Natural killer cell (primary cell): ENCODE results near the gene ANK3. TPM values are rescaled to one million over a fixed set of nuclear protein-coding genes. Genes with fewer than 3 reads are reported as not detected.

Source experiments
- ATAC-seq, 3 donors: fragments of 150-1000 bp in 2 of 3; fragments of 200-7000 bp in 1 of 3; cut with Tn5 transposase; 1 replicate in 1 of 3; 2 replicates in 2 of 3; pipeline ENCODE4 v1.10.0; 2021; ENCODE audit warnings: mild to moderate bottlenecking in 2 of 3, moderate library complexity in 2 of 3
- DNase-seq, 2 donors: peaks; one replicate each; pipeline versions ENCODE4 v3.0.0 to v3.0.0-alpha.2; 2013 to 2021; ENCODE audit warnings: mixed read lengths in 1 of 2
- H3K27ac ChIP-seq: one replicate; pipeline ENCODE4 v1.5.1; 2013; ENCODE audit warnings: mild to moderate bottlenecking, low read length
- H3K27me3 ChIP-seq: one replicate; pipeline ENCODE4 v1.6.1; 2013; ENCODE audit warnings: low read length; ENCODE audit not compliant: control insufficient read depth, insufficient read depth
- H3K36me3 ChIP-seq: one replicate; pipeline ENCODE4 v1.6.1; 2013; ENCODE audit warnings: low read length; ENCODE audit not compliant: control insufficient read depth, insufficient read depth
- H3K4me1 ChIP-seq: one replicate; pipeline ENCODE4 v1.6.1; 2013; ENCODE audit warnings: low read length; ENCODE audit not compliant: control insufficient read depth, insufficient read depth
- H3K4me3 ChIP-seq: one replicate; pipeline ENCODE4 v1.5.1; 2013; ENCODE audit warnings: low read length
- H3K9me3 ChIP-seq: one replicate; pipeline ENCODE4 v1.6.1; 2013; ENCODE audit warnings: low read length; ENCODE audit not compliant: control insufficient read depth, insufficient read depth
- H3K27ac Mint-ChIP-seq, 2 donors: one replicate each; pipeline ENCODE4 v1.8.0; 2022; ENCODE audit warnings: mild to moderate bottlenecking in 2 of 2, mixed read lengths in 2 of 2, moderate library complexity in 1 of 2
- H3K27me3 Mint-ChIP-seq, 2 donors: one replicate each; pipeline ENCODE4 v1.8.0; 2022; ENCODE audit warnings: low read depth in 2 of 2, mixed read lengths in 2 of 2
- H3K36me3 Mint-ChIP-seq: one replicate; pipeline ENCODE4 v1.8.0; 2022; ENCODE audit warnings: mixed read lengths
- H3K4me1 Mint-ChIP-seq, 2 donors: one replicate each; pipeline ENCODE4 v1.8.0; 2022; ENCODE audit warnings: mixed read lengths in 2 of 2
- H3K4me3 Mint-ChIP-seq: one replicate; pipeline ENCODE4 v1.8.0; 2022; ENCODE audit warnings: mild to moderate bottlenecking, moderate library complexity, mixed read lengths
- H3K9me3 Mint-ChIP-seq, 2 donors: one replicate each; pipeline ENCODE4 v1.8.0; 2022; ENCODE audit warnings: mixed read lengths in 2 of 2
- CTCF ChIP-seq: fragments of 200-600 bp; IDR thresholded peaks from one replicate; pipeline ENCODE4 v1.8.0; 2022; ENCODE audit warnings: antibody characterized with exemption
- WGBS: methylation state at CpG from one replicate; pipeline ENCODE4 v1.1.7; 2013; ENCODE audit warnings: missing lambda C conversion rate; ENCODE audit not compliant: insufficient coverage; 5-methylcytosine and 5-hydroxymethylcytosine counted together
- intact Hi-C: fragments of 100-400 bp; cut with micrococcal nuclease; formaldehyde crosslinking; loops from one replicate; pipeline ENCODE4 v1.14.2; 2022
- total RNA-seq, 4 donors: library from RNA; stranded (reverse); fragments of 120-200 nt in 1 of 4; gene quantifications; one replicate each; pipeline versions ENCODE4 v1.2.3 to v1.2.4, GENCODE V29; 2013 to 2022

The ANK3 gene
- total RNA-seq, 3 donors from 2014 or later (not counting 1 experiment from before 2014, with no cell fraction given), result 4.4 to 12.9 (median 11.4) TPM

- intact Hi-C loops, result no loop called here
- no peaks in the 10 kb centered on the region for H3K27me3 Mint-ChIP-seq
- WGBS, result 91% methylated on average over 11 of the region's 12 CpGs
- ATAC-seq (no peak), DNase-seq (no peak)
- no peaks in the 10 kb centered on the region for H3K36me3 Mint-ChIP-seq
- Histone ChIP-seq H3K27ac (no peak overlapping the region), H3K36me3 (no peaks in the 10 kb centered on the region), H3K27me3 (no peaks in the 10 kb centered on the region), H3K4me1 (no peaks in the 10 kb centered on the region), H3K4me3 (no peak overlapping the region), H3K9me3 (no peaks in the 10 kb centered on the region)
- H3K4me1 Mint-ChIP-seq, result no peaks in the 10 kb centered on the region
- H3K27ac Mint-ChIP-seq, result no peak overlapping the region
- no peak overlapping the region for H3K4me3 Mint-ChIP-seq
- no peak for TF ChIP-seq CTCF
- no peaks in the 10 kb centered on the region for H3K9me3 Mint-ChIP-seq
Observed at GRCh38 chr10:60414877-60415585, 25.4 kb upstream of the ANK3 start.

GRCh38 chr10:60414111-60414510 is 24.4 kb upstream of the ANK3 start:
- Mint-ChIP-seq H3K4me3 (no peak overlapping the region), H3K4me1 (no peaks in the 10 kb centered on the region)

GRCh38 chr10:60413306-60414012 is 23.8 kb upstream of the ANK3 start:
- 100% methylated on average over 1 of the region's 2 CpGs for WGBS
- no peak for TF ChIP-seq CTCF
- H3K9me3 Mint-ChIP-seq, result no peaks in the 10 kb centered on the region
- H3K4me3 Mint-ChIP-seq, result no peak overlapping the region
- H3K4me1 Mint-ChIP-seq, result no peaks in the 10 kb centered on the region
- Histone ChIP-seq H3K27me3 (no peaks in the 10 kb centered on the region), H3K4me3 (no peak overlapping the region), H3K36me3 (no peaks in the 10 kb centered on the region), H3K9me3 (no peaks in the 10 kb centered on the region), H3K27ac (no peak overlapping the region), H3K4me1 (no peaks in the 10 kb centered on the region)
- ATAC-seq, result no peak
- no peak for DNase-seq
- intact Hi-C loops, result no loop called here
- no peak overlapping the region for H3K27ac Mint-ChIP-seq
- H3K36me3 Mint-ChIP-seq, result no peaks in the 10 kb centered on the region
- no peaks in the 10 kb centered on the region for H3K27me3 Mint-ChIP-seq

More at GRCh38 chr10:60414111-60414510, 24.4 kb upstream of the ANK3 start:
- H3K36me3 Mint-ChIP-seq, result no peaks in the 10 kb centered on the region
- no peaks in the 10 kb centered on the region for H3K27me3 Mint-ChIP-seq
- no peak for DNase-seq
- no peak for ATAC-seq
- Histone ChIP-seq H3K9me3 (no peaks in the 10 kb centered on the region), H3K27me3 (no peaks in the 10 kb centered on the region), H3K4me3 (no peak overlapping the region), H3K27ac (no peak overlapping the region), H3K36me3 (no peaks in the 10 kb centered on the region), H3K4me1 (no peaks in the 10 kb centered on the region)
- no peak overlapping the region for H3K27ac Mint-ChIP-seq
- 100% methylated on average over 1 of the region's 2 CpGs for WGBS
- H3K9me3 Mint-ChIP-seq, result no peaks in the 10 kb centered on the region
- TF ChIP-seq CTCF, result no peak
- intact Hi-C loops, result no loop called here
